C1 segment of cervical spinal cord (tissue), 14 donors: ENCODE measurements around the gene NMRAL1.
A peak's percentile ranks its signal among the peaks of the same experiment; 100 is the strongest.

Experiments
- DNase-seq, 14 donors: peaks; one replicate each; lab custom pipeline; 2025; lab: John Stamatoyannopoulos, UW

NMRAL1 gene

GRCh38 chr16:4505356-4506147, 31.1 kb upstream of the NMRAL1 start:
- DNase-seq: no peak

GRCh38 chr16:4501071-4501478, 26.6 kb upstream of the NMRAL1 start:
- no peak for DNase-seq

GRCh38 chr16:4500272-4500671, 25.8 kb upstream of the NMRAL1 start:
- peak in 3 of 14 donors; percentile 27 to 69 (median 62) for DNase-seq

- no peak for DNase-seq
Measured at GRCh38 chr16:4499196-4499555, 24.8 kb upstream of the NMRAL1 start.

- no peak for DNase-seq
Measured at GRCh38 chr16:4498546-4499195, 24.2 kb upstream of the NMRAL1 start.

GRCh38 chr16:4496305-4496704, 21.9 kb upstream of the NMRAL1 start:
- DNase-seq: no peak

GRCh38 chr16:4495766-4496165, 21.3 kb upstream of the NMRAL1 start:
- DNase-seq: no peak

GRCh38 chr16:4494746-4495490, 20.5 kb upstream of the NMRAL1 start:
- no peak for DNase-seq

- DNase-seq: no peak
Measured at GRCh38 chr16:4491898-4492297, 17.5 kb upstream of the NMRAL1 start.

GRCh38 chr16:4489030-4489429, 14.6 kb upstream of the NMRAL1 start:
- no peak for DNase-seq

- no peak for DNase-seq
Measured at GRCh38 chr16:4488499-4488967, 14.1 kb upstream of the NMRAL1 start.

GRCh38 chr16:4487955-4488498, 13.6 kb upstream of the NMRAL1 start:
- no peak for DNase-seq

GRCh38 chr16:4486126-4486893, 11.9 kb upstream of the NMRAL1 start:
- DNase-seq: no peak

- no peak for DNase-seq
Measured at GRCh38 chr16:4481963-4482362, 7.5 kb upstream of the NMRAL1 start.

GRCh38 chr16:4481526-4481925, 7.1 kb upstream of the NMRAL1 start:
- DNase-seq: no peak

- no peak for DNase-seq
Measured at GRCh38 chr16:4477966-4478365, 3.5 kb upstream of the NMRAL1 start.

- peak; percentile 44 to 91 (median 86) for DNase-seq
Measured at GRCh38 chr16:4475880-4476788, 1.7 kb upstream of the NMRAL1 start, which contains the start of gene HMOX2. Gene HMOX2, plus strand, starts transcription at chr16:4476398. Its CDS starts 29,127 bp downstream, at chr16:4505525.

GRCh38 chr16:4472880-4473279, 1.5 kb downstream of the NMRAL1 start:
- no peak for DNase-seq

- DNase-seq: no peak
Measured at GRCh38 chr16:4471869-4472268, 2.6 kb downstream of the NMRAL1 start.

GRCh38 chr16:4468972-4469371, 5.5 kb downstream of the NMRAL1 start:
- DNase-seq: no peak
